Endothelial cell of umbilical vein (primary cell): ENCODE measurements around the gene NRARP. TPM values are rescaled to one million over a fixed set of nuclear protein-coding genes. Genes with fewer than 3 reads are reported as not detected.
"Not testable (repeated sequence)": the region's sequence is repeated elsewhere in the genome, so short reads cannot be mapped to it uniquely, and the experiment has no call there.

Experiments
- BruUV-seq: library from RNA; stranded (reverse); fragments of 400-500 nt; replicated peaks from 2 replicates; lab custom pipeline; 2021; lab: Mats Ljungman, UMichigan
- CTCF ChIA-PET: fragments of 300-600, 350-600 bp; sonication (Branson Sonifier 250); formaldehyde crosslinking; loops from one replicate; lab custom pipeline; 2021; ENCODE audit warnings: antibody characterized with exemption, inconsistent platforms; lab: Charles Lee
- POLR2A ChIA-PET: fragments of 300-600, 350-600 bp; sonication (Branson Sonifier 250); formaldehyde crosslinking; loops from one replicate; lab custom pipeline; 2021; ENCODE audit warnings: antibody characterized with exemption, inconsistent platforms; lab: Charles Lee
- DNase-seq: peaks from one replicate; pipeline ENCODE4 v3.0.0-alpha.2; 2011; ENCODE audit warnings: low read depth, low spot score
- FAIRE-seq: peaks from 2 replicates; lab custom pipeline; 2011; peaks lifted over from hg19 to GRCh38; lab: Jason Lieb, UNC
- H2AFZ ChIP-seq: 2 replicates; pipeline ENCODE4 v1.6.0; 2012; ENCODE audit warnings: low read depth, low read length, control low read depth, inconsistent platforms
- H3K27ac ChIP-seq: 2 replicates; pipeline ENCODE4 v1.5.1; 2011; ENCODE audit warnings: low read depth, mild to moderate bottlenecking, control low read depth, low read length, moderate library complexity; ENCODE audit not compliant: insufficient read depth
- H3K27me3 ChIP-seq, 2 experiments: 2 replicates each; pipeline versions ENCODE4 v1.6.0 to v1.6.1; 2011; ENCODE audit warnings: low read length in 2 of 2, mixed read lengths in 1 of 2; ENCODE audit not compliant: control insufficient read depth in 2 of 2, insufficient read depth in 2 of 2
- H3K36me3 ChIP-seq, 2 experiments: 2 replicates in 1 of 2; 3 replicates in 1 of 2; pipeline ENCODE4 v1.5.1; 2011; ENCODE audit warnings: low read length in 2 of 2, mild to moderate bottlenecking in 1 of 2, moderate library complexity in 1 of 2; ENCODE audit not compliant: control insufficient read depth in 2 of 2, insufficient read depth in 2 of 2; ENCODE audit errors: extremely low read depth in 1 of 2
- H3K4me1 ChIP-seq: 3 replicates; pipeline ENCODE4 v1.5.1; 2011; ENCODE audit warnings: mild to moderate bottlenecking, low read length; ENCODE audit not compliant: control insufficient read depth, insufficient read depth; ENCODE audit errors: extremely low read depth
- H3K4me2 ChIP-seq: 2 replicates; pipeline ENCODE4 v1.6.1; 2011; ENCODE audit warnings: low read length, control low read depth, mixed read lengths; ENCODE audit not compliant: insufficient read depth
- H3K4me3 ChIP-seq, 3 experiments: fragments of 200-600 bp in 1 of 3; sonication (generic), shearing (Covaris generic) in 1 of 3; replicated peaks in 1 of 3; 2 replicates each; pipeline ENCODE4 v1.5.1; 2011 to 2016; ENCODE audit warnings: control low read depth in 3 of 3, low read length in 3 of 3, mild to moderate bottlenecking in 2 of 3, inconsistent platforms in 1 of 3, low read depth in 1 of 3, moderate library complexity in 1 of 3; ENCODE audit not compliant: insufficient read depth in 1 of 3
- H3K79me2 ChIP-seq: 2 replicates; pipeline ENCODE4 v1.6.0; 2012; ENCODE audit warnings: low read length, inconsistent platforms; ENCODE audit not compliant: control insufficient read depth, insufficient read depth
- H3K9ac ChIP-seq: replicated peaks from 2 replicates; pipeline ENCODE3; 2011; ENCODE audit warnings: low read length, control low read depth; ENCODE audit not compliant: insufficient read depth; ENCODE audit errors: extremely low read depth
- H3K9me1 ChIP-seq: replicated peaks from 3 replicates; pipeline ENCODE4 v1.6.0; 2011; ENCODE audit warnings: mild to moderate bottlenecking, low read length; ENCODE audit not compliant: control insufficient read depth, insufficient read depth; ENCODE audit errors: extremely low read depth
- H3K9me3 ChIP-seq: replicated peaks from 2 replicates; pipeline ENCODE4 v1.5.1; 2012; ENCODE audit warnings: low read length, inconsistent platforms; ENCODE audit not compliant: control insufficient read depth, insufficient read depth
- H4K20me1 ChIP-seq: replicated peaks from 2 replicates; pipeline ENCODE3; 2011; ENCODE audit warnings: mild to moderate bottlenecking, low read length; ENCODE audit not compliant: control insufficient read depth, insufficient read depth; ENCODE audit errors: extremely low read depth
- CTCF ChIP-seq, 2 donors: IDR thresholded peaks; 1 replicate in 1 of 2; 2 replicates in 1 of 2; pipeline ENCODE4 v1.5.1; 2011; ENCODE audit warnings: low read length in 2 of 2, mild to moderate bottlenecking in 2 of 2, moderate library complexity in 2 of 2, control low read depth in 1 of 2, inconsistent platforms in 1 of 2, low read depth in 1 of 2; ENCODE audit not compliant: insufficient read depth in 1 of 2; ENCODE audit errors: extremely low read depth in 1 of 2
- EZH2 ChIP-seq: IDR thresholded peaks from 2 replicates; pipeline ENCODE4 v1.6.1; 2012; ENCODE audit warnings: borderline replicate concordance, low read depth, mild to moderate bottlenecking, moderate library complexity, low read length, inconsistent platforms; ENCODE audit not compliant: severe bottlenecking
- FOS ChIP-seq: IDR thresholded peaks from 2 replicates; pipeline ENCODE4 v1.6.1; 2011; ENCODE audit warnings: mild to moderate bottlenecking, low read length, moderate library complexity, borderline replicate concordance; ENCODE audit not compliant: insufficient read depth
- GATA2 ChIP-seq: IDR thresholded peaks from 2 replicates; pipeline ENCODE4 v1.7.0; 2011; ENCODE audit warnings: low read depth, mild to moderate bottlenecking, moderate library complexity, mixed read lengths, low read length; ENCODE audit not compliant: insufficient read length, insufficient read depth
- JUN ChIP-seq: IDR thresholded peaks from 2 replicates; pipeline ENCODE4 v1.6.1; 2011; ENCODE audit warnings: borderline replicate concordance, low read depth; ENCODE audit not compliant: insufficient read length, insufficient read depth
- MAX ChIP-seq: IDR thresholded peaks from 2 replicates; pipeline ENCODE4 v1.6.1; 2011; ENCODE audit not compliant: insufficient read depth, insufficient read length
- MYC ChIP-seq: IDR thresholded peaks from one replicate; pipeline ENCODE4 v1.6.1; 2011; ENCODE audit warnings: mild to moderate bottlenecking, low read depth, low read length
- POLR2A ChIP-seq: IDR thresholded peaks from 2 replicates; pipeline ENCODE4 v1.6.1; 2012; ENCODE audit warnings: low read depth, mild to moderate bottlenecking, control low read depth, low read length
- POLR2AphosphoS5 ChIP-seq: IDR thresholded peaks from 2 replicates; pipeline ENCODE4 v1.6.1; 2012; ENCODE audit warnings: low read depth, mild to moderate bottlenecking, control low read depth, low read length, moderate library complexity; ENCODE audit not compliant: insufficient read depth
- dilution Hi-C: fragments of 300-500 bp; cut with MboI; formaldehyde crosslinking; loops from one replicate; pipeline ENCODE4 v1.15.0; 2019; ENCODE audit warnings: low sequenced_read_pairs; ENCODE audit not compliant: extremely low pct_ligation_motif_present
- intact Hi-C: fragments of 100-400 bp; cut with micrococcal nuclease; formaldehyde crosslinking; loops from one replicate; pipeline ENCODE4 v1.10.0; 2022
- polyA plus RNA-seq, 4 experiments: library from polyadenylated mRNA; depleted of rRNA in 3 of 4; stranded (reverse) in 3 of 4; unstranded in 1 of 4; fragments of >200 nt; gene quantifications; 2 replicates each; pipeline versions ENCODE4 v1.2.1 to v1.2.3, GENCODE V29; 2011 to 2012; ENCODE audit warnings: missing spikeins in 1 of 4
- total RNA-seq: library from RNA; stranded (reverse); gene quantifications from 2 replicates; pipeline ENCODE4 v1.2.3, GENCODE V29; 2021

NRARP gene
- total and polyA plus RNA-seq, 2 donors (not counting 3 experiments of a cell fraction or from before 2014, with no cell fraction given), result 50.0 to 72.9 TPM

- Histone ChIP-seq H3K9ac (no peak overlapping the region), H3K4me2 (no peak overlapping the region), H3K36me3 (no peaks in the 10 kb centered on the region), H3K4me1 (peaks cover 26% of the 10 kb centered on the region), H3K9me3 (no peaks in the 10 kb centered on the region), H3K27ac (no peak overlapping the region), H3K27me3 (no peaks in the 10 kb centered on the region), H3K4me3 (no peak overlapping the region), H4K20me1 (no peaks in the 10 kb centered on the region), H2AFZ (no peak overlapping the region), H3K79me2 (no peaks in the 10 kb centered on the region), H3K9me1 (no peaks in the 10 kb centered on the region)
- DNase-seq (no peak), FAIRE-seq (no peak)
- ChIA-PET POLR2A (no interaction called here), CTCF (no interaction called here)
- dilution Hi-C loops (no loop called here), intact Hi-C loops (no loop called here)
- BruUV-seq, result no TSS peak
- TF ChIP-seq MYC (no peak), POLR2AphosphoS5 (no peak), POLR2A (no peak), EZH2 (no peak), GATA2 (no peak), FOS (no peak), JUN (no peak), CTCF (IDR thresholded peaks at IDR 0.05; ENCODE audit: extremely low read depth in 1 of 2, insufficient read depth in 1 of 2, low read depth in 1 of 2, low read length in 2 of 2) (no peak), MAX (no peak)
Measured at GRCh38 chr9:137341227-137341626, 39.2 kb upstream of the NRARP start.

- FAIRE-seq, result not testable (repeated sequence)
- POLR2A ChIA-PET, result interaction anchor here (0.9 kb wide), 1 partner anchor 20 kb away, joined by 6 read pairs; no protein-coding TSS in a partner anchor
- peak overlapping the region; percentile 94 for H3K27ac ChIP-seq
Measured at GRCh38 chr9:137339908-137340462, 37.9 kb upstream of the NRARP start.

More at GRCh38 chr9:137339908-137340462, 37.9 kb upstream of the NRARP start:
- Histone ChIP-seq H3K4me2 (peak overlapping the region; percentile 93), H3K9ac (peak overlapping the region; percentile 68), H3K4me1 (peaks cover 26% of the 10 kb centered on the region)
- DNase-seq, H4K20me1 ChIP-seq, H3K36me3 ChIP-seq, H2AFZ ChIP-seq, H3K79me2 ChIP-seq, H3K9me3 ChIP-seq, H3K4me3 ChIP-seq, BruUV-seq, dilution Hi-C loops, H3K9me1 ChIP-seq, H3K27me3 ChIP-seq: not testable (repeated sequence)
- intact Hi-C loops, result loop anchor here (1.0 to 10.0 kb wide), 3 partner anchors 14 to 715 kb away; no protein-coding TSS in a partner anchor
- CTCF ChIA-PET, result interaction anchor here (0.7 kb wide), 1 partner anchor 21 kb away, joined by 3 read pairs; no protein-coding TSS in a partner anchor
